KG1 (cell line): ENCODE data around the gene EIF1AX.
"Not testable (repeated sequence)": the region's sequence is repeated elsewhere in the genome, so short reads cannot be mapped to it uniquely, and the experiment has no call there.

ENCODE experiments used
- DNase-seq: peaks from one replicate; lab custom pipeline; 2025; lab: John Stamatoyannopoulos, UW

The EIF1AX gene

DNA sequence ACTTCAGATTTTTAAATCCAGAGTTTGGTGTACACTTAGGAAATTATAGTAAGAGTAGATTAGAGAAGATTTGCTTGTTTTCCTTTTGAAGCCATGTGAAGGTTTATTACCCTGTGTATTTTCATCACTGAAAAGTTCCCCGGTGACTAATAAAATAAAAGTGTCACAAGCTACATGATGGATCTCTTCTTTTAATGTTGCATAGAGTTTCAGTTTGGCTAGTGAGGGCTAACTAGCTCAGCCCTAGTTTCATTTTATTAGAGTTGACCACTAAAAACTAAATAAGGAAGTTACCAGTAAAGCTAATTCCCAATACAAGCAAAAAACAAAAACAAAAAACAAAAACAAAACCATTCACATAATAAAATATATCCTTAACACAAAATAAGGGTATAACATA is 14.8 kb downstream of the EIF1AX start:
- not testable (repeated sequence) for DNase-seq

DNA sequence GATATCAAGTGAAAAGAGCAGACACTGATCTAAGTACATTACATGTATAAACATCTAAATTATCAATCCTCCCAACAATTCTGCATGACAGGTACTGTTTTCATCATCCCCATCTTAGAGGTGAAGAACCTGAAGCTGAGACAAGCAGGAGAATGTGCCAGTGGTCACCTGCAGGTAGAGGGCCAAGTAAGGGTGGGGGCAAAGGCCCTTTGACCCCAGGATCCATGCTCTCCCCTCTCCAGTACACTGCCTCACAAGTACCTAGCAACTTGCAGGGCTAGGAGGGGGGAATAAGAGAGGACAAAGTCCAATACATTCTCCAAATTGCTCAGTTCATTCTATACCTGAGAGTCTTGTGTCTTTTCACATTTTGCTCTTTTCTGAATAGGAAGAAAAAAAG is 16.7 kb downstream of the EIF1AX start:
- no peak for DNase-seq

DNA sequence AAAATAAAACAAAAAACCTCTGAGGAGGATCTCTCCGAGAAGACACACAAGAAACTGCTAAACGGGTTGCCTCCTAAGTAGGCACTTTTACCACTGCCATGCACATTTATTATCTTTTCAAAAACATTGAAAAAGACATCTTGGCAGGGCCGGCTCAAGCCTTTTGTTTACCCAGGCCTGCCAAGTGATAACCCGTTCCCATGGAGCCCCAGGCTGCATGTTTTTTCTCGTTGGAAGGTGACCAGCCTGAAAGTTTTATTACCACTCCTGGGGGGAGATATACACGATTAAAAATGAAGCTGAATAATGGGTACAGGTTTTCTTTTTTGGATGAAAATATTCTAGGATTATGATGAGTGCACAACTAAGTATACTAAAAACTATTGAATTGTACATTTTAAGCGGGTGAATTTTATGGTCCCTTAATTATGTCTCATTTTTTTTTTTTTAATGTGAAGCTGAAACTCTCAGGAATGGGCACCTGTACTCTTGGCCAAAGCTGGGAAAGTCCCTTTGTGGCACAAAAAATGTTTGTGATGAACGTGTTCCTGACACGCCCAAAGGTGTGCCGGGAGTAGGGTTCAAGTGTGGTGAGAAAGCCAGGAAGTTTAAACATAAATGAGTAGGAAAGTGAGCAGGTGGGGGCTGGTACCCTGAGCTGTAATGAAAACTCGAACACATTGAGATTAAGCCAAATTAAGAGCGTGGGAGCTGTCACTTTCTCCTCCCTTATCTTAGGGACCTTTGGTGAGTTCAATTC is 23.4 kb downstream of the EIF1AX start:
- no peak for DNase-seq

DNA sequence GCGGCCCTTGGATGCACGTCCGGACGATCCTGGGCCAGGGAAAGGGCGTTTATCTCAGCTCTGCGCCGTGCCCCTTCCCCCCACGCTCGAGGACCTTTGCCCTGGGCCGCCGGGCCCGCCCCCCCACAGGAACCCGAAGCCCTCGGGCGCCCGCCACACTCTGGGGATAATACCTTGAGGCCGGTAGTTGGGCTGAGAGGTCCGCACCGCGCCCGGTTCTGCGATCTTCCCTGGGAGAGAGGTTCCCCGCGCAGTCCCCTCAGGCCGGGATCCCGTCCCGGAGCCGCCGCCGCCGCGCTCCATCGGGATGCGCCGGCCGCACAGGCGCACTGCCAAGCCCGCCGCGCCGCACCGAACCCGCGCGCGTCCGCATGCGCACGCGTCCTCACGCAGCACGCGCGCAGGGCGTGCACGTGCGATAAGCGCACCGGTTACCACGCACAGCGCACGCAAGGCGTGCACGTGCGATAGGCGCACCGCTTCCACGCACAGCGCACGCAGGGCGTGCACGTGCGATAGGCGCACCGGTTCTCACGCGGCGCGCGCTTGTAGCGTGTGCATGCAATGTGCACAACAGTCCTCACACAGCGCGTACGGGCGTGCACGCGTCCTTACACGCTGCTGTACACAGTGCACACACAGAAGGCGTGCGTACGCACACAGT is 24.9 kb downstream of the EIF1AX start, which contains the start of gene MAP7D2:
Gene MAP7D2, minus strand, starts transcription at position 331 of the 664 bp plus-strand sequence. Its CDS starts 28 bp downstream, at position 303.
- DNase-seq: no peak

DNA sequence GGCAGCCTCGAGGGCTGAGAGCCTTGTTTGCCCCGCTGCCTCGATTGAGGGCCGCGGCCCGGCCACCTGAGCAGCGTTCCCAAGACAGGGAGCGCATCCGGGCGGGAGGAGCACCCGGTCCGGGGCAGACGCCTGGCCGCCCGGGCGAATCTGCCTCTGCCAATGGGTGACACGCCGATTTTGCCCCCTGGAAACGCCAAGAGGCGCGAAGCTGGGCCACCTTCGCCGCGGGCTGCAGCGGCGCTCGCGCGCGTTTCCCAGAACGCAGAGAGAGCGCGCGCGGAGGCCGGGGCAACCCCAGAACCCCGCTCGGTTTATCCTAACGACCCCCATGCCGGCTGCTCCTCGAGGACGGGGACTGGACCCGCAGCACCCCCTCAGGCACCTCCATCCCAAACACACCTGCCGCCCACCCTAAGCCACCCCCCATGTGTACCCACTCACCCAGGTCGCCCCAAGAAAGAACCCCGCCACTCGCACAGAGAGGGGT is 25.5 kb downstream of the EIF1AX start:
- DNase-seq: no peak

DNA sequence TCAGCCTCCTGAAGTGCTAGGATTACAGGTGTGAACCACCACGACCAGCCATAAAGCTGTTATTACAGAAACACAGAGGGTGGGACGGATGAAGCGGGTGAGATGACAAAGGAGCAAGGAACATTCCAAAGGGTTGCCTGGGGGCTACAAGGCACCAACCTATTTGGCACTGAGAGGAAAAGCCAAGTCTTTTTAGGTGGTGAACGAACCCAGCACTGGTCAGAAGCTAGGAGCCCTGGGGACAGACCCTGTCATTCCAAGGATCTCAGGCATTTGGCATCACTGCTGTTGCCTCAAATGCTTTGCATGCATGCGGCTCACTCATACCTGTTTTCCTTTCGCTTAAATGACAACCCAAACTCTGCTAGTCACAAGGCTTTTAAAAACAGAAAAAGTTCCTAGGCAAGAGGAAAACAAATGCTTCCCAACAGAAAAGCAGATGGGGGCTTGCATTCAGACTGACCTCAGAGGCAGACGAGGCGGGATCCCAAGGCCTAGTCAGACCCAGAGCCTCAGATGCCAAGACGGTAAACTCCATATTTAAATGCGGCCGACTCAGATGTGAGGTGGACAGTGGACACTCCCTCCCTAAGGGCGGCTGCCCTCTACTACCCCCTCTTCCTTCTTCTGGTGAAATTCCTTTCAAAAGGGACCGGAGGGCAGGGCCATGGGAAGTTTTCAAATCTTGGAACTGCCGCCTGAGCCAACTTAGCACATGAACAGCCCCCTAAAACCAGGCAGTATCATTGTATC is 29.4 kb downstream of the EIF1AX start:
- DNase-seq: no peak

DNA sequence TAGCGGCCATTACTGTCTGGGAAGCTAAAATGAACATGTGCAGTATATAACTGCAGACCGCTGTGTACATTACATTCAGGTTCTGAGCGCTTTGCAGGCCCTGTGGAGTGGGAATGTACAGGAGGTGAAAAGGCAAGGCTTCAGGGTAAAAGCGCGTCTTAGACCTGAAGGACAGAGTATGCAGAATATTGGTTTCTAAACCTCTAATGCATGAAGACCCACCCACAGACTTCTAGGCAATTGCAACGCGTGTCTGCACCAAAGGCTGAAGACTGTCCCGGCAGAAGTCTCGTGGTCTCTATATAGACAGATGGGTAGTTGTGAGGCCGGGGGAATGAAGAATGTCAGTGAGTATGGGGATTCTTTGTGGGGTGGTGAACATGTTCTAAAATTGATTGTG is 30.4 kb downstream of the EIF1AX start:
- no peak for DNase-seq

DNA sequence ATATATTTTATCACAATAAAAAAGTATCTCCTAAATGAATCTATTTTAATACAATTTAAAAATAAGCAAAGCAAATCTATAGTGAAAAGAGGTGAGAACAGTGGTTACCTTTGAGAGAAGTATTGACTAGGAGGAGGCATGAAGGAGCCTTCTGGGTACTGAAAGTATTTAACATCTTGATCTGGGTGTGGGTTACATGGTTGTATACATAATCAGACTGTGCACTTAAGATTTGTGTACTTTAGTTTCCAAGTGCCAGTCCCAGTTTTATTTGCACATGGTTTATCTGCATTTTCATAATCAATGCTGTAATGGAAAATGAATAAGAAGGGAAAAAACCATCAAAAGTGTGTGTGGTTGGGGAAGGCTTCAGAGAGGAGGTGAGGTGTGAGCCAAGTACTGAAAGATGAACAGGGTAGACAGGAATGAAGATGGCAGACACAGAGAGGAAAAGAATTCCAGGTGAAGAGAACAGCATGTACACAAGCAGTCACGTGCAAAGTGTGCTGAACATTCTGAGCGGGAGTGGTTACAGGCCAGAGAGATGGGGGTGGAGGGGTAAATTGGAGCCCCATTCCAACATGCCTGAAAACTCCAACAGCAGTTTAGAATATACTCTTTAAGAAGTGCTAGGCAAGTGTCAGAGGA is 39.6 kb downstream of the EIF1AX start:
- DNase-seq: no peak

DNA sequence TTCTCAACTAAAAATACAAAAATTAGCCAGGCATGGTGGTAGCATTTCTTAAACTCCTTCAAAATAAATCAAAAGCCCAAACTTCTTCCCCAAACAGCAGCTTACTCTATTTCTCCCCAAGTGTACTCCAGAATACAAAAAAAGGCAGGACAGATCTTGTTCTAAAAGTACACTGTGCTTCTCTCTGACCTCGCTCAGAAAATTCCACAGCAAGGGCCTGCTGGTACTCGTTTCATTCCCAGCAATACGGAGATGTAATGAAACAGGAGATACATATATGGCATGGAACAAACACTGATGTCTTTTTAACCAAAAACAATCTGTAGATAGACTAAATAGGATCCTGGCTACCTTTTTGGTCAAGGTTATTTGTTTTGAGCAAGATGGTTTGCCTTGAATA is 50.1 kb downstream of the EIF1AX start:
- no peak for DNase-seq

DNA sequence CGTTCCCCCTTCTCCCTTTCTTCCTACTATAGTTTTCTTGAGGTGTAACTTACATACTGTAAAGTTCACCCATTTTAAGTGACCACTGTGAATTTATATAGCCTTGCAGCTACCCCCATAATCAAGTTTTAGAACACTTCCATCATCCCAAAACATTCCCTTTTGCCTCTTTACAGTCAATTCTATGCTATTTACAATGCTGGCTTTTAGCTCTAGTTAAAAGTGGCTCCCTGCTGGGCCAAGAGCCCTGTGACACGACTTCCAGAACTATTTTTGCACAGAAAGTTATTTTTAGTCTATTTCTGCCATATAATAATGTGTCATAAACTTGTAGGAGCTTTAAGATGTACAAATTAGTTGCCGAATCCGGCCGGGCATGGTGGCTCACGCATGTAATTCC is 51.8 kb downstream of the EIF1AX start:
- DNase-seq: no peak

DNA sequence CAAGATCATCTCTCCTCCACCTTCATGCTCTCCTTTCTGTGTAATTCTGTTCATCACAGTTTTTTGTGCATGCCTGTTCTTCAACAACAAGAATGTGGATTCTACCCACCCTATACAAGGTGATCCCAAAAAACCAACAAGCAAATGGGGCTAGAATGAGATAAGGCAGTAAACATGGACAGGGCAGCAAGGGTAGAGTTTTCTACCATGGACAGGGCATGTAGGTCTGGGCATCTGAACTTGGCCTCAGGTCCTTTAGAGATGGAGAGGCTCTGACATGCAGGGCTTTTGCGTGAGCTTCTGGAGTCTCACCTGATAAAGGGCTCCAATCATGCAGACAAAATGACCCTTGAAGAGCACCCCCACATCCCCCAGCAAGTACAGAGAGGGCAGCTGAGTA is 61.4 kb downstream of the EIF1AX start:
- DNase-seq: no peak
